ENCODE data around the gene C3orf20.

The C3orf20 gene

DNA sequence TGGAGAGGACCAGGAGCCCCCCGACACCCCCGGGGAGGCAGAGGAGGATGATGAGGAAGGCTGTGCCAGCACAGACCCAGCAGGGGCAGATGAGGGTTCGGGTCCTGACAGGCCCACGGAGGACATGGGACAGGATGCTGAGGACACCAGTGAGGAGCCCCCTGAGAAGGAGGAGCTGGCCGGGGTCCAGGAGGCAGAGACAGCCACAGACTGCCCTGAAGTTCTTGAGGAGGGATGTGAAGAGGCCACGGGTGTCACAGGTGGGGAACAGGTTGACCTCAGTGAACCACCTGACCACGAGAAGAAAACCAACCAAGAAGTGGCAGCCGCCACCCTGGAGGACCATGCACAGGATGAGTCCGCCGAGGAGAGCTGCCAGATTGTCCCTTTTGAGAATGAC, 144.7 kb downstream of the C3orf20 start:
- DNase-seq = no peak

DNA sequence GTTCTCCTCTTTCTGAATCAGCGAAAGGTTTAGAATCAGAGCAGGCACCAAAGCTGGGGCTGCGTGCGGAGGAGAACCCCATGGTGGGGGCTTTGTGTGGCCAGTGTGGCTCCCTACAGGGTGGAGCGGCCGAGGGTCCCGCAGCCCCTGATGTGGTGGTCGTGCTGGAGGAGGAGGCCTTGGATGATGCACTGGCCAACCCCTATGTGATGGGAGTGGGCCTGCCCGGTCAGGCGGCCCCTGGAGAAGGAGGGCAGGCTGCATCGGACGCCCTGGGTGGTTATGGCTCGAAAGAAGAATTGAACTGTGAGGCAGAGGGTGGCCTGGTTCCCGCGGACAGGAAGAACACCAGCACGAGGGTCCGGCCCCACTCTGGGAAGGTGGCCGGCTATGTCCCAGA, 145.2 kb downstream of the C3orf20 start:
- no peak for DNase-seq

DNA sequence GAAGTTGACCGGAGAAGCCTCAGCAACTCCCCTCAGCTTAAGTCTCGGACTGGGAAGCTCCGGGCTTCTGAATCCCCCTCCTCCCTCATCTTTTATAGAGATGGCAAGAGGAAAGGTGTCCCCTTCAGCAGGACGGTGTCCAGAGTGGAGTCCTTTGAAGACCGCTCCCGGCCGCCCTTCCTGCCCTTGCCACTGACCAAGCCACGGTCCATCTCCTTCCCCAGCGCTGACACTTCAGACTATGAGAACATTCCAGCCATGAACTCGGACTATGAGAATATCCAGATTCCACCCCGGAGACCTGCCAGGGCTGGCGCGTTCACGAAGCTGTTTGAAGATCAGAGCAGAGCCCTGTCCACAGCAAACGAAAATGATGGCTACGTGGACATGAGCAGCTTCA, 146.2 kb downstream of the C3orf20 start:
- no peak for DNase-seq

DNA sequence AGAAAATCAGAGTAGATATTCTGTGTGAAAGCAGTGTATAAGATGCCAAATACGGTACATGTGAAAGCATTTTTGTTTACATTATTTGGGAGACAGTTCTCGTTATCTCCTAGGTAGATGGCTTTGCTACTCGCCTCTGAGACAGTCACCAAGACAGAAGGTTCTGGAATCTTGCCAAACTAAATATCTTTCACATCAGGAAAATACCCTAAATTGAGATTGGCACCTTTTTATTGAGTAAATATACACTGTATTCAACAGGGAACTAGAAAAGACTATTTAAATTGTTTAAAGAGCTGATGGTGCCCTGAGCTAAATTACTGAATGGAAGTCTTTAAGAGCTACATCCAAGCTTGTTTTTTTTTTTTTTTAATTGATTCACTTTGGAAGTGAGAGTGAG, 147.2 kb downstream of the C3orf20 start:
- DNase-seq = no peak

Data from T-helper 9 cell (primary cell).